OCI-LY3 (cell line): Measurements from ENCODE around the gene IMMT.

Experiments used
- H2AFZ ChIP-seq: fragments of 200-600, 300-600 bp; shearing (Covaris generic); 2 replicates; pipeline ENCODE4 v1.6.0; 2014; ENCODE audit warnings: antibody characterized with exemption, low read depth, low read length
- H3K27ac ChIP-seq: fragments of 200-600, 300-600 bp; sonication (generic); 2 replicates; pipeline ENCODE4 v1.5.1; 2014; ENCODE audit warnings: mild to moderate bottlenecking, low read length, moderate library complexity, mixed read lengths
- H3K27me3 ChIP-seq: fragments of 200-600, 300-600 bp; sonication (generic); 2 replicates; pipeline ENCODE4 v1.6.1; 2014; ENCODE audit warnings: low read depth, low read length, mixed read lengths
- H3K36me3 ChIP-seq: fragments of 200-600, 300-600 bp; sonication (generic); replicated peaks from 2 replicates; pipeline ENCODE3; 2014; ENCODE audit warnings: low read depth, low read length, mixed read lengths
- H3K4me1 ChIP-seq: fragments of 300-600, 200-600 bp; sonication (generic); 2 replicates; pipeline ENCODE4 v1.6.1; 2014; ENCODE audit warnings: low read length, mixed read lengths
- H3K4me2 ChIP-seq: fragments of 200-600, 300-600 bp; sonication (generic); 2 replicates; pipeline ENCODE4 v1.6.1; 2014; ENCODE audit warnings: low read length, mixed read lengths
- H3K4me3 ChIP-seq: fragments of 300-600, 200-600 bp; sonication (generic); 2 replicates; pipeline ENCODE4 v1.5.1; 2014; ENCODE audit warnings: antibody characterized with exemption, mild to moderate bottlenecking, low read length, moderate library complexity
- H3K79me2 ChIP-seq: fragments of 300-600, 200-600 bp; shearing (Covaris generic); 2 replicates; pipeline ENCODE4 v1.6.1; 2014; ENCODE audit warnings: mild to moderate bottlenecking, low read length, mixed read lengths
- H3K9ac ChIP-seq: fragments of 300-600, 200-600 bp; shearing (Covaris generic); 2 replicates; pipeline ENCODE4 v1.6.0; 2014; ENCODE audit warnings: mild to moderate bottlenecking, low read length, moderate library complexity
- H3K9me3 ChIP-seq: fragments of 200-600, 300-600 bp; shearing (Covaris generic); 2 replicates; pipeline ENCODE4 v1.6.1; 2014; ENCODE audit warnings: low read length, mixed read lengths; ENCODE audit not compliant: insufficient read depth
- H4K20me1 ChIP-seq: fragments of 200-600, 300-600 bp; sonication (generic); 2 replicates; pipeline ENCODE4 v1.6.1; 2016; ENCODE audit warnings: low read length, mixed read lengths; ENCODE audit not compliant: insufficient read depth
- EZH2phosphoT487 ChIP-seq: fragments of 200-600 bp; shearing (Covaris generic); IDR thresholded peaks from 2 replicates; pipeline ENCODE4 v1.6.1; 2018; ENCODE audit warnings: antibody characterized with exemption, mixed run types, low read depth
- TF ChIP-seq, protein P1 (sequence below): fragments of 200-600, 300-600 bp; sonication (generic); IDR thresholded peaks from 2 replicates; pipeline ENCODE4 v1.5.1; 2014; ENCODE audit warnings: antibody characterized with exemption, low read length, low read depth

The IMMT gene

GRCh38 chr2:86241611-86242010, 46.3 kb upstream of the IMMT start:
- peak overlapping the region; percentile 29 for H3K4me2 ChIP-seq
- no peak overlapping the region for H3K4me3 ChIP-seq
- peaks cover 75% of the 10 kb centered on the region for H3K4me1 ChIP-seq
- peak overlapping the region; percentile 18; the same call in 1 of the 2 replicates for H3K27ac ChIP-seq
- H3K9ac ChIP-seq: no peak overlapping the region; the same call in 1 of the 2 replicates
- no peaks in the 10 kb centered on the region for H3K27me3 ChIP-seq
- no peaks in the 10 kb centered on the region for H3K36me3 ChIP-seq
- TF ChIP-seq, protein P1, sequence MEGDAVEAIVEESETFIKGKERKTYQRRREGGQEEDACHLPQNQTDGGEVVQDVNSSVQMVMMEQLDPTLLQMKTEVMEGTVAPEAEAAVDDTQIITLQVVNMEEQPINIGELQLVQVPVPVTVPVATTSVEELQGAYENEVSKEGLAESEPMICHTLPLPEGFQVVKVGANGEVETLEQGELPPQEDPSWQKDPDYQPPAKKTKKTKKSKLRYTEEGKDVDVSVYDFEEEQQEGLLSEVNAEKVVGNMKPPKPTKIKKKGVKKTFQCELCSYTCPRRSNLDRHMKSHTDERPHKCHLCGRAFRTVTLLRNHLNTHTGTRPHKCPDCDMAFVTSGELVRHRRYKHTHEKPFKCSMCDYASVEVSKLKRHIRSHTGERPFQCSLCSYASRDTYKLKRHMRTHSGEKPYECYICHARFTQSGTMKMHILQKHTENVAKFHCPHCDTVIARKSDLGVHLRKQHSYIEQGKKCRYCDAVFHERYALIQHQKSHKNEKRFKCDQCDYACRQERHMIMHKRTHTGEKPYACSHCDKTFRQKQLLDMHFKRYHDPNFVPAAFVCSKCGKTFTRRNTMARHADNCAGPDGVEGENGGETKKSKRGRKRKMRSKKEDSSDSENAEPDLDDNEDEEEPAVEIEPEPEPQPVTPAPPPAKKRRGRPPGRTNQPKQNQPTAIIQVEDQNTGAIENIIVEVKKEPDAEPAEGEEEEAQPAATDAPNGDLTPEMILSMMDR: no peak
- TF ChIP-seq EZH2phosphoT487: no peak
- no peaks in the 10 kb centered on the region for H3K79me2 ChIP-seq
- no peaks in the 10 kb centered on the region for H4K20me1 ChIP-seq
- H3K9me3 ChIP-seq: no peaks in the 10 kb centered on the region
- 0 out of 2 replicates have a peak overlapping the region, but pooled peaks have one; percentile 10 for H2AFZ ChIP-seq

GRCh38 chr2:86240251-86240650, 45.0 kb upstream of the IMMT start:
- H3K27me3 ChIP-seq: no peaks in the 10 kb centered on the region
- no peak overlapping the region for H3K4me2 ChIP-seq
- peaks cover 75% of the 10 kb centered on the region for H3K4me1 ChIP-seq
- H3K27ac ChIP-seq: no peak overlapping the region
- H3K9ac ChIP-seq: no peak overlapping the region
- TF ChIP-seq EZH2phosphoT487: no peak
- TF ChIP-seq, protein P1: no peak
- H3K79me2 ChIP-seq: no peaks in the 10 kb centered on the region
- H3K36me3 ChIP-seq: no peaks in the 10 kb centered on the region
- H3K9me3 ChIP-seq: no peaks in the 10 kb centered on the region
- no peak overlapping the region for H2AFZ ChIP-seq
- H4K20me1 ChIP-seq: no peaks in the 10 kb centered on the region
- H3K4me3 ChIP-seq: no peak overlapping the region

DNA sequence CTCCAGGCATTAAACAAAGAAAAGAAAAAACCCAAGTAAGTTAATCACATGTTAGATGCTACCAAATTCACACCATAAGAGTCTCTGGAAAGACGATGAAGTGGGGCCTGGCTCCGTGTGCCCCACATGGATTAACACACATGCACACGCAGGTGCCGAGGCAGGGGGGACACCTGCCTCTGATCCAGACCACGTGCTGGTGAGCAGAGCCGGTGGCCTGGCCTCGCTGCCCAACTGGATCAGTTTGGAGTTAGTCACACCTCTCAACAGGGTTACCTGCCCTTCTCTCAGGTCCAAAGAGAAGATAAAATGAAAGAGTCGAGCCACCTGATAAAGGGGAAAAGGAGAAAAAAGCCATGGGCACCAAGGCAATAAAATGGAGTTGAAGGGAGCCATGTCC, 44.5 kb upstream of the IMMT start:
- H2AFZ ChIP-seq: no peak overlapping the region
- no peaks in the 10 kb centered on the region for H4K20me1 ChIP-seq
- no peak overlapping the region for H3K4me3 ChIP-seq
- no peaks in the 10 kb centered on the region for H3K79me2 ChIP-seq
- H3K9me3 ChIP-seq: no peaks in the 10 kb centered on the region
- no peaks in the 10 kb centered on the region for H3K27me3 ChIP-seq
- no peak overlapping the region for H3K9ac ChIP-seq
- no peak overlapping the region for H3K27ac ChIP-seq
- H3K36me3 ChIP-seq: no peaks in the 10 kb centered on the region
- TF ChIP-seq, protein P1: no peak
- no peak for TF ChIP-seq EZH2phosphoT487
- no peak overlapping the region for H3K4me2 ChIP-seq
- H3K4me1 ChIP-seq: peaks cover 75% of the 10 kb centered on the region

DNA sequence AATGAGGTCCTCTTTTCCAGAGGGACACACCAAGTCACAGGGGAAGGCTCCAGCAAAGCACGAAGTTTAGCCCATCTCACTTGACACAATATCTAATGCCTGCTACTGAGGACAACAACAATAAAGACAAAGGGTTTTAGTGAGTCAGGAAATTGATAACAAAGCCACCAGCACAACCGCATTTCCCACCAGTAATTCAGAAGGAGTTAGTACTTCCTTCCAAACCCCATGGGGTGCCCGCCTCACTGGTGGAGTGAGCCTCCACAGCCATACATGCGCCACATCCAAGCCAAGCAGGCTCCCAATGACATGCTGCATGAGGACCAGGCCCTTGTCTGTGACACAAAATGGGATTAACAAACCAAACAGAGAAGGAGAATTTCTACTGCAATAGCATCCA, 44.1 kb upstream of the IMMT start:
- peaks cover 71% of the 10 kb centered on the region for H3K4me1 ChIP-seq
- no peak overlapping the region for H3K4me2 ChIP-seq
- H3K27me3 ChIP-seq: no peaks in the 10 kb centered on the region
- no peaks in the 10 kb centered on the region for H3K9me3 ChIP-seq
- no peaks in the 10 kb centered on the region for H3K36me3 ChIP-seq
- no peak overlapping the region for H3K27ac ChIP-seq
- H3K9ac ChIP-seq: no peak overlapping the region
- no peaks in the 10 kb centered on the region for H3K79me2 ChIP-seq
- no peaks in the 10 kb centered on the region for H4K20me1 ChIP-seq
- H3K4me3 ChIP-seq: no peak overlapping the region
- H2AFZ ChIP-seq: no peak overlapping the region
- TF ChIP-seq, protein P1: no peak
- TF ChIP-seq EZH2phosphoT487: no peak
